Stimulated activated CD4-positive, alpha-beta T cell treated with anti-CD3 and anti-CD28 coated beads, TNF-alpha, amount 100 ng/mL, for 24 hours (primary cell): ENCODE data around the gene AP2A2.

Source experiments
- DNase-seq, 3 experiments: peaks; one replicate each; pipeline ENCODE4 v3.0.0-alpha.2; 2020; ENCODE audit warnings: low read depth in 3 of 3

AP2A2 gene

GRCh38 chr11:996681-997080 is 71.0 kb downstream of the AP2A2 start:
- no peak for DNase-seq

GRCh38 chr11:997907-998306 is 72.2 kb downstream of the AP2A2 start:
- DNase-seq, result no peak

- DNase-seq, result no peak
These were observed 73.3 kb downstream of the AP2A2 start for GRCh38 chr11:999009-999408.

GRCh38 chr11:1000357-1001278 is 74.9 kb downstream of the AP2A2 start:
- no peak for DNase-seq

GRCh38 chr11:1001617-1002405 is 76.1 kb downstream of the AP2A2 start:
- DNase-seq, result no peak

- DNase-seq, result no peak
These were observed 76.8 kb downstream of the AP2A2 start for GRCh38 chr11:1002406-1002984.

GRCh38 chr11:1003159-1003558 is 77.5 kb downstream of the AP2A2 start:
- DNase-seq, result no peak

- no peak for DNase-seq
These were observed 80.3 kb downstream of the AP2A2 start for GRCh38 chr11:1005928-1006327.

- DNase-seq, result no peak
These were observed 81.1 kb downstream of the AP2A2 start for GRCh38 chr11:1006762-1007161.

- DNase-seq, result no peak
These were observed 81.6 kb downstream of the AP2A2 start for GRCh38 chr11:1007279-1007678.

- no peak for DNase-seq
These were observed 82.5 kb downstream of the AP2A2 start for GRCh38 chr11:1008001-1008802.

- DNase-seq, result no peak
These were observed 83.1 kb downstream of the AP2A2 start for GRCh38 chr11:1008803-1009145.

GRCh38 chr11:1009371-1009770 is 83.7 kb downstream of the AP2A2 start:
- DNase-seq, result no peak

- no peak for DNase-seq
These were observed 84.3 kb downstream of the AP2A2 start for GRCh38 chr11:1009991-1010390.

- DNase-seq, result no peak
These were observed 85.1 kb downstream of the AP2A2 start for GRCh38 chr11:1010551-1011319.

GRCh38 chr11:1011320-1011698 is 85.6 kb downstream of the AP2A2 start:
- DNase-seq, result no peak

- DNase-seq, result no peak
These were observed 86.6 kb downstream of the AP2A2 start for GRCh38 chr11:1012291-1012690.

- no peak for DNase-seq
These were observed 87.3 kb downstream of the AP2A2 start for GRCh38 chr11:1012740-1013630.

- DNase-seq, result no peak
These were observed 87.9 kb downstream of the AP2A2 start for GRCh38 chr11:1013631-1013935.

- DNase-seq, result no peak
These were observed 88.6 kb downstream of the AP2A2 start for GRCh38 chr11:1014276-1014675.
